Left lung (tissue), 10 donors: ENCODE results near the gene DMXL2. TPM values are rescaled to one million over a fixed set of nuclear protein-coding genes. Genes with fewer than 3 reads are reported as not detected.
A peak's percentile ranks its signal among the peaks of the same experiment; 100 is the strongest.
"Not testable (repeated sequence)": the region's sequence is repeated elsewhere in the genome, so short reads cannot be mapped to it uniquely, and the experiment has no call there.

Experiments
- ATAC-seq: fragments of 200-7000 bp; cut with Tn5 transposase; one replicate; pipeline ENCODE4 v1.9.1; 2020; ENCODE audit warnings: moderate library complexity
- DNase-seq, 4 donors: peaks; one replicate each; pipeline ENCODE4 v3.0.0-alpha.2; 2013 to 2020
- H3K27ac ChIP-seq, 2 donors: fragments of 200-600 bp; sonication (generic) in 1 of 2; one replicate each; pipeline versions ENCODE4 v1.5.0 to v1.8.0; 2020 to 2021
- H3K27me3 ChIP-seq, 2 donors: fragments of 200-600 bp; sonication (generic) in 1 of 2; one replicate each; pipeline versions ENCODE4 v1.5.0 to v1.8.0; 2020 to 2021
- H3K36me3 ChIP-seq, 2 donors: fragments of 200-600 bp; sonication (generic) in 1 of 2; one replicate each; pipeline versions ENCODE4 v1.5.0 to v1.8.0; 2020 to 2021
- H3K4me1 ChIP-seq, 2 donors: fragments of 200-600 bp; one replicate each; pipeline ENCODE4 v1.8.0; 2021
- H3K4me3 ChIP-seq, 2 donors: fragments of 200-600 bp; sonication (generic) in 1 of 2; one replicate each; pipeline versions ENCODE4 v1.5.0 to v1.8.0; 2020 to 2021; ENCODE audit warnings: mild to moderate bottlenecking in 1 of 2
- H3K9me3 ChIP-seq, 2 donors: fragments of 200-600 bp; sonication (generic) in 1 of 2; one replicate each; pipeline versions ENCODE4 v1.5.0 to v1.8.0; 2020 to 2021
- CTCF ChIP-seq, 2 donors: fragments of 200-600 bp; sonication (generic) in 1 of 2; IDR thresholded peaks; one replicate each; pipeline versions ENCODE4 v1.5.0 to v1.8.0; 2021; ENCODE audit warnings: antibody characterized with exemption in 2 of 2
- intact Hi-C, 2 donors: fragments of 100-400 bp; cut with DNase I; formaldehyde crosslinking; loops; one replicate each; pipeline versions ENCODE4 v1.11.2 to v1.14.2; 2022
- polyA plus RNA-seq, 6 donors: library from polyadenylated mRNA; unstranded; fragments of 120-200 nt; gene quantifications; one replicate each; pipeline ENCODE4 v1.2.1, GENCODE V29; 2013; ENCODE audit not compliant: insufficient read length in 6 of 6
- total RNA-seq, 2 donors: library from RNA; stranded (reverse); fragmentation: NEBNext Ultra II Directional; extraction: Animal tissue kit (Norgen Biotek cat#: 25700); gene quantifications; one replicate each; pipeline ENCODE4 v1.2.1, GENCODE V29; 2021
- donor health status: DM: no; HTN: yes; CAD: no.
- donor health status: DM: no; HTN: no; CAD: no.

Gene DMXL2
- total and polyA plus RNA-seq, 8 donors: 38.7 to 96.5 (median 79.2) TPM

- Histone ChIP-seq H3K9me3 (no peaks in the 10 kb centered on the region), H3K4me3 (no peak overlapping the region), H3K4me1 (no peaks in the 10 kb centered on the region), H3K27ac (no peak overlapping the region), H3K36me3 (no peaks in the 10 kb centered on the region), H3K27me3 (no peaks in the 10 kb centered on the region)
- ATAC-seq: no peak
- no peak for DNase-seq
- intact Hi-C loops: loop anchor here in 1 of 2 donors (10.0 kb wide), 1 partner anchor 123 kb away; no protein-coding TSS in a partner anchor
- no peak for TF ChIP-seq CTCF (IDR thresholded peaks at IDR 0.05)
Measured at GRCh38 chr15:51652084-51652668, 29.6 kb upstream of the DMXL2 start.

GRCh38 chr15:51649659-51650521 is 27.3 kb upstream of the DMXL2 start:
- ATAC-seq: peak; percentile 94
- peak; percentile 64 to 71 for TF ChIP-seq CTCF (IDR thresholded peaks at IDR 0.05)
- Histone ChIP-seq H3K9me3 (no peaks in the 10 kb centered on the region), H3K36me3 (no peaks in the 10 kb centered on the region), H3K4me1 (no peaks in the 10 kb centered on the region), H3K27me3 (no peaks in the 10 kb centered on the region), H3K4me3 (no peak overlapping the region), H3K27ac (no peak overlapping the region)
- peak in 2 of 4 donors; percentile 57 to 80 for DNase-seq
- intact Hi-C loops: loop anchor here (2.0 to 10.0 kb wide), 2 partner anchors 125 to 127 kb away; no protein-coding TSS in a partner anchor

GRCh38 chr15:51648643-51649042 is 26.1 kb upstream of the DMXL2 start:
- intact Hi-C loops, ATAC-seq, H3K27me3 ChIP-seq: not testable (repeated sequence)

GRCh38 chr15:51648101-51648500 is 25.5 kb upstream of the DMXL2 start:
- H3K36me3 ChIP-seq, H3K27me3 ChIP-seq, H3K4me1 ChIP-seq, H3K4me3 ChIP-seq, intact Hi-C loops, DNase-seq, H3K9me3 ChIP-seq, H3K27ac ChIP-seq, ATAC-seq: not testable (repeated sequence)

More at GRCh38 chr15:51648643-51649042, 26.1 kb upstream of the DMXL2 start:
- H3K4me3 ChIP-seq, H3K4me1 ChIP-seq, DNase-seq, H3K9me3 ChIP-seq, H3K27ac ChIP-seq, H3K36me3 ChIP-seq: not testable (repeated sequence)

GRCh38 chr15:51647128-51647562 is 24.6 kb upstream of the DMXL2 start:
- Histone ChIP-seq H3K36me3 (no peaks in the 10 kb centered on the region), H3K27ac (peak overlapping the region in 1 of 2 donors; percentile 48), H3K27me3 (no peaks in the 10 kb centered on the region), H3K4me1 (peaks cover 0 to 2% of the 10 kb centered on the region in 2 donors), H3K4me3 (no peak overlapping the region), H3K9me3 (no peaks in the 10 kb centered on the region)
- DNase-seq: peak in 1 of 4 donors; percentile 79
- intact Hi-C loops: no loop called here
- TF ChIP-seq CTCF (IDR thresholded peaks at IDR 0.05): no peak
- ATAC-seq: peak; percentile 71

- H3K4me3 ChIP-seq: no peak overlapping the region
- peaks cover 0 to 13% of the 10 kb centered on the region in 2 donors for H3K4me1 ChIP-seq
- intact Hi-C loops: no loop called here
- ATAC-seq (peak; percentile 33), DNase-seq (no peak)
- no peak for TF ChIP-seq CTCF (IDR thresholded peaks at IDR 0.05)
- H3K9me3 ChIP-seq: no peaks in the 10 kb centered on the region
- H3K27ac ChIP-seq: no peak overlapping the region
- no peaks in the 10 kb centered on the region for H3K36me3 ChIP-seq
- H3K27me3 ChIP-seq: no peaks in the 10 kb centered on the region
Measured at GRCh38 chr15:51642696-51643095, 20.1 kb upstream of the DMXL2 start.
